NCI-H187 treated with DMSO at 0.1 percent for 48 hours (cell line): ENCODE measurements around the gene PHLDA2.

Source experiments
- DNase-seq: peaks from one replicate; lab custom pipeline; 2025; lab: John Stamatoyannopoulos, UW

Gene PHLDA2

GRCh38 chr11:2929950-2930703 is 907 bp upstream of the PHLDA2 start:
- no peak for DNase-seq

DNA sequence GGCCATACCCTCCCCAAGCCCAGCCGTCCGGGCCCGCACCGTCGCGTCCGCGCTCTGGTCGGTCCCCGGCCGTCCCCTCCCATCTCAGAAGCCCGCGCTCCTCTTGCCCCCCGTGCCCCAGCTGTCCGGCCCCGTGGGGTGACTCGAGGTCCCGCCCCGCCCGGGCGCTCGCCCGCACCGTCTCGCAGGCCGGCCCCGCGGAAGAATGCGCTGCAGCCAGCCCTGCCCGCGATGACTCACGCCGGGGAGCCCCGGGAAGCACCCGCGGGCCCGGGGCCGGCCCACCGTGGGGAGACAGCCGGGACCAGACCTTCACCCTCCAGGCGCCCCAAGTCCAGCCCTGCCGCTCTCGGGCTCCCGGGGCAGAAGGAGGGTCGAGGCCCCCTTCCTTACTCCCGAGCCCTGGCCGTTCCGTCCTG is 320 bp upstream of the PHLDA2 start:
- no peak for DNase-seq

GRCh38 chr11:2927851-2928604 is 1.2 kb downstream of the PHLDA2 start:
- DNase-seq = no peak

GRCh38 chr11:2927121-2927800 is 2.0 kb downstream of the PHLDA2 start:
- DNase-seq = no peak

GRCh38 chr11:2926611-2927051 is 2.6 kb downstream of the PHLDA2 start:
- DNase-seq = no peak

DNA sequence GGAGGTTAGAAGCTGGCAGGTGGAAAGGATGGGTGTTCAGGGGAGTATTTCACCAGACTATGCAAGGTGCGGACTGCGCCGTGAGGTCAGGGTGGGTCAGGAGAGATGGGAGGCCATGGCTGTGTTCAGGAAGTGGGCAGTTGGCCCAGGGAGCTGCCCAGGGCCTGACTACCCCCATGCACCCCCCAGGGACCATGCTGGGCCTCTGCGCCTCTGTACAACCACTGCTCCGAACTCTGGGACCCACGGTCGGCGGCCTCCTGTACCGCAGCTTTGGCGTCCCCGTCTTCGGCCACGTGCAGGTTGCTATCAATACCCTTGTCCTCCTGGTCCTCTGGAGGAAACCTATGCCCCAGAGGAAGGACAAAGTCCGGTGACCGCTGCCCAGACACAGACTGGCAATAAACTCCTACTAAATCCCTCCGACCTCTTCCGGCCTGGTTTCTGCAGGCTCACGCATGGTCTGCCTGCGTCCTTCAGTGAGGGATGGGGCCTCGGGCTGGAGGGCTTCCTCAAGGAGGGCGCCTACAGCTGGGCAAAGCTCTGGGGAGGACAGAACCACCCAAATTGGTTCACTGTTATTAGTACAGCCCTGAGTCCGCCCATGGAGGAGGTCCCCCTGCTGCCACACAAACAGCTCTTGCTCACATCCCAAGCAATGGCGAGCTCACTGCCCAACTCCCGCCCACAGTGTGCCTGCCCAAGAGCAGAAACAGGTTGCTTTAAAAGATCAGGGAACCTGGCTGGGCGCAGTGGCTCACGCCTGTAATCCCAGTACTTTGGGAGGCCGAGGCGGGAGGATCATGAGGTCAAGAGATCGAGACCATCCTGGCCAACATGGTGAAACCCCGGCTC is 4.2 kb downstream of the PHLDA2 start:
- DNase-seq = no peak

DNA sequence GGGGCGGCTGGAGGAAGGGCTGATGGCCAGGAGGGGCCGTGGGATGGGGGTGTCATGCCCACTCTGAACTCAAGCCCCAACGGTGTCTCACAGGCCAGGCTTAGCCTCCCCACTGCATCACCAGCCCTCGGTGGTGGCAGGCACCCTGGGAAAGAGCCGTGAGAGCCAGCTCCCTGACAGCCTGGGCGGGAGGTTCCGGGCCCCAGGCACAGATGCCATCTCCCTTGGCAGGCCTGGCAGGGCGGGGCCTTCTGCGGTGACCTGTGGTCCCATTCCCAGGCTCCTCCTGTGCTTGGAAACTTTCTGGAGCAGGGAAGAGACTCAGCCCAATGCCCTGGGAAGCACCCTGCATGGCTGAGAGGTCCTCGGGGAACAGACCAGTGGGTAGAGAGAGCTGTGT is 4.8 kb downstream of the PHLDA2 start:
- no peak for DNase-seq

GRCh38 chr11:2923446-2924375 is 5.5 kb downstream of the PHLDA2 start:
- no peak for DNase-seq

- DNase-seq = no peak
Measured at GRCh38 chr11:2922655-2923054, 6.6 kb downstream of the PHLDA2 start.

- DNase-seq = no peak
Measured at GRCh38 chr11:2921742-2922493, 7.3 kb downstream of the PHLDA2 start.

DNA sequence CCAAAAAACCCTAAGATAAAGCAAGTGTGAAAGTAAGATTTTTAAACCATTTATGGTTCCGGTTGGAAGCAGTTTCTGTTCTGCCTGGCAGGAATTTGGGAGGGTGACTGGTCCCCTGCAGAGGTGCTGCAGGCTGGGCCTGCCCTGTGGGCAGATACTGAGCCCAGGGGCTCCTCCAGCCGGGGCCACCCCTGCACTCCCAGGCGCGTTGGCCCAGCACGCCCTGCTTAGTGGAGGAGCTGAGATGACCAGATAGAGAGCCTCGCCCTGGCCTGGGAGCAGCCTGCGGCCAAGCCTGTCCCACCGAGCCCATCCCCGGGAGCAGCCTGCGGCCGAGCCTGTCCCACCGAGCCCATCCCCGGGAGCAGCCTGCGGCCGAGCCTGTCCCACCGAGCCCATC is 8.0 kb downstream of the PHLDA2 start:
- DNase-seq = no peak

DNA sequence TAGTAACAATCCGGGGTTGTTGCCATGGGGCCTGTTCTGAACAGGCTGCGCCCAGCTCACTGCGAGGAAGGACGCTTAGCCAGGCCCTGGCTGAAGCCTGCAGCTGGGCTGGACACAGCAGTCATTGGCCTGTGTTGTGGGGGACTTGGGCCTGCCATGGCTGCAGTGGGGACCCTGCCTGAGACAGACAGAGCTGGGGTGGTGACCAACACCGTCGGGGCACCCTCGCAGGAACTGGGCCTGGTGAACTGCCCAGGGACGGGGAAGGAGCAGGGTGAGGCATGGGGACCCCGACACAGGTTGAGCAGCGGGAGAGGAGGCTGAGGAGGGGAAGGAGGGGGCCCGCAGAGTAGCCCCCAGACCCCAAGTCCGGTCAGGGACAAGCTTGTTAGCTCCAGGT is 8.9 kb downstream of the PHLDA2 start:
- no peak for DNase-seq

DNA sequence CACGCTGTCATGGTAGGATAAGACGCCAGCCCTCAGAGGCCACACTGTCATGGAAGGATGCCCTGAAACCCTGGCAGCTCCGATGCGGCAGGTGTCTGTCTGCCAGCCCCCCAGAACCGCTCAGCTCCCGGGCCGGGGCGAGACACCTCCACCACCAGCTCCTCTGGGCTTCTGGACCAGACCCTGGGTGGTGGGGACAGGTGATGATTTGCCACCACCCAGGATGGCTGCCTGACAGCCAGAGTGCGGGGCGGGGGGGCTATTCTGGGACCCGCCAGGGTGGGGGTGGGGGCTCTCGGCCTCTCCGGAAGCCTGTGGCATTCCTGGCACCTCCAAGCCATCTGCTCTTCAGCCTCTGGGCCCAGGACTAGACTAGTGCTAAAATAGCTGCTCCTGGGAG is 9.4 kb downstream of the PHLDA2 start:
- DNase-seq = no peak

GRCh38 chr11:2919188-2919587 is 10.0 kb downstream of the PHLDA2 start:
- DNase-seq = no peak

- DNase-seq = no peak
Measured at GRCh38 chr11:2917842-2918490, 11.3 kb downstream of the PHLDA2 start.

- DNase-seq = no peak
Measured at GRCh38 chr11:2916892-2917645, 12.2 kb downstream of the PHLDA2 start.

GRCh38 chr11:2916114-2916891 is 12.9 kb downstream of the PHLDA2 start:
- DNase-seq = no peak

DNA sequence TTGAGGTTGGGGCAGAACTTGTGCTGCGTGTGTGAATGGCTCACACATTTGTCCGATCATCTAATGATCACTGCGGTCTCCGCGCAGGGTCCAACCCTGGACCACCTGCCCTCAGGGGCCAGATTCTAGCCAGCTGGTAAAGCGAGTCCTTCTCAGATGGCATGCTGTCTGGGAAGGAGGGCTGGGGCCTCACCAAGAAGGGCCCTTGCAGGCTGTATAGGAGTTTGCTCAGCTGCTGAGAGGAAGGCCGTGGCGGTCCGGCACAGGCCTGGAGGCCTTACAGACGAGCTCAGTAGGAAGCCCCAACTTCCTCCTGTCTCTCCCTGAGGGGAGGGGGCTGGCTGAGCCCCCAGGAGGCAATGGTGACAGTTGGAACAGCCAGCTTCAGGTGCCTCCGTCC is 13.7 kb downstream of the PHLDA2 start:
- no peak for DNase-seq
